ENCODE results near the gene PERP. TPM values are rescaled to one million over a fixed set of nuclear protein-coding genes. Genes with fewer than 3 reads are reported as not detected.

Gene PERP
- total RNA-seq, 1 donor from 2014 or later: 43.1 TPM

GRCh38 chr6:138109042-138109997 is 2.1 kb upstream of the PERP start:
- FAIRE-seq (no peak), DNase-seq (ENCODE audit: low read depth) (peak; percentile 23)
- H2AFZ ChIP-seq (ENCODE audit: low read depth, low read length): no peak overlapping the region
- Mint-ChIP-seq H3K9me3 (ENCODE audit: unreplicated experiment) (no peaks in the 10 kb centered on the region), H3K27me3 (ENCODE audit: low read depth, unreplicated experiment) (peaks cover 14% of the 10 kb centered on the region), H3K4me3 (ENCODE audit: unreplicated experiment) (no peak overlapping the region), H3K27ac (ENCODE audit: unreplicated experiment) (no peak overlapping the region), H3K36me3 (ENCODE audit: low read depth, unreplicated experiment) (no peaks in the 10 kb centered on the region), H3K4me1 (ENCODE audit: low read depth, unreplicated experiment) (peaks cover 6% of the 10 kb centered on the region)
- TF ChIP-seq CTCF (IDR thresholded peaks at IDR 0.05; ENCODE audit: insufficient read depth, low read depth, low read length) (peak; percentile 100), EZH2 (IDR thresholded peaks at IDR 0.05; ENCODE audit: insufficient read depth, low read length) (no peak)
- no peak overlapping the region for H3K4me3 ChIP-seq (ENCODE audit: insufficient read depth, low read depth, low read length)
- peaks cover 21% of the 10 kb centered on the region for H3K79me2 ChIP-seq (ENCODE audit: insufficient read depth, low read length)
- H3K9ac ChIP-seq (ENCODE audit: low read length): no peak overlapping the region
- no peaks in the 10 kb centered on the region for H3K9me3 ChIP-seq (ENCODE audit: insufficient read depth, low read depth, low read length)
- peaks cover 6% of the 10 kb centered on the region for H3K4me1 ChIP-seq (ENCODE audit: insufficient read depth, low read length)
- H3K27ac ChIP-seq (ENCODE audit: low read depth, low read length): no peak overlapping the region
- H3K4me2 ChIP-seq (ENCODE audit: low read length): no peak overlapping the region
- H4K20me1 ChIP-seq (ENCODE audit: insufficient read depth, low read length): no peaks in the 10 kb centered on the region
- no peaks in the 10 kb centered on the region for H3K27me3 ChIP-seq (ENCODE audit: insufficient read depth, low read length)
- H3K36me3 ChIP-seq (ENCODE audit: insufficient read depth, low read length): no peaks in the 10 kb centered on the region

GRCh38 chr6:138107752-138108592 is 753 bp upstream of the PERP start:
- Mint-ChIP-seq H3K4me1 (ENCODE audit: low read depth, unreplicated experiment) (peaks cover 6% of the 10 kb centered on the region), H3K4me3 (ENCODE audit: unreplicated experiment) (peak overlapping the region; percentile 89), H3K9me3 (ENCODE audit: unreplicated experiment) (no peaks in the 10 kb centered on the region), H3K27me3 (ENCODE audit: low read depth, unreplicated experiment) (peaks cover 11% of the 10 kb centered on the region), H3K36me3 (ENCODE audit: low read depth, unreplicated experiment) (no peaks in the 10 kb centered on the region), H3K27ac (ENCODE audit: unreplicated experiment) (peak overlapping the region; percentile 82)
- Histone ChIP-seq H3K27me3 (ENCODE audit: insufficient read depth, low read length) (no peaks in the 10 kb centered on the region), H4K20me1 (ENCODE audit: insufficient read depth, low read length) (no peaks in the 10 kb centered on the region), H3K4me2 (ENCODE audit: low read length) (peak overlapping the region; percentile 85), H2AFZ (ENCODE audit: low read depth, low read length) (peak overlapping the region; percentile 93), H3K79me2 (ENCODE audit: insufficient read depth, low read length) (peaks cover 21% of the 10 kb centered on the region), H3K4me3 (ENCODE audit: insufficient read depth, low read depth, low read length) (peak overlapping the region; percentile 67), H3K9ac (ENCODE audit: low read length) (peak overlapping the region; percentile 88), H3K9me3 (ENCODE audit: insufficient read depth, low read depth, low read length) (no peaks in the 10 kb centered on the region), H3K27ac (ENCODE audit: low read depth, low read length) (no peak overlapping the region), H3K4me1 (ENCODE audit: insufficient read depth, low read length) (peaks cover 6% of the 10 kb centered on the region), H3K36me3 (ENCODE audit: insufficient read depth, low read length) (no peaks in the 10 kb centered on the region)
- no peak for FAIRE-seq
- no peak for DNase-seq (ENCODE audit: low read depth)
- TF ChIP-seq EZH2 (IDR thresholded peaks at IDR 0.05; ENCODE audit: insufficient read depth, low read length) (no peak), CTCF (IDR thresholded peaks at IDR 0.05; ENCODE audit: insufficient read depth, low read depth, low read length) (no peak)
